ENCODE data around the gene LSM14A.
"Not testable (repeated sequence)": the region's sequence is repeated elsewhere in the genome, so short reads cannot be mapped to it uniquely, and the experiment has no call there.

The LSM14A gene

GRCh38 chr19:34171539-34171876, 796 bp upstream of the LSM14A start:
- peaks cover 58% of the 10 kb centered on the region for H3K4me1 Mint-ChIP-seq
- H3K27ac Mint-ChIP-seq = peak overlapping the region; percentile 78
- DNase-seq = no peak
- H3K4me3 Mint-ChIP-seq = peak overlapping the region; percentile 97
- peaks cover 3% of the 10 kb centered on the region for H3K9me3 Mint-ChIP-seq
- TF ChIP-seq, protein P1, sequence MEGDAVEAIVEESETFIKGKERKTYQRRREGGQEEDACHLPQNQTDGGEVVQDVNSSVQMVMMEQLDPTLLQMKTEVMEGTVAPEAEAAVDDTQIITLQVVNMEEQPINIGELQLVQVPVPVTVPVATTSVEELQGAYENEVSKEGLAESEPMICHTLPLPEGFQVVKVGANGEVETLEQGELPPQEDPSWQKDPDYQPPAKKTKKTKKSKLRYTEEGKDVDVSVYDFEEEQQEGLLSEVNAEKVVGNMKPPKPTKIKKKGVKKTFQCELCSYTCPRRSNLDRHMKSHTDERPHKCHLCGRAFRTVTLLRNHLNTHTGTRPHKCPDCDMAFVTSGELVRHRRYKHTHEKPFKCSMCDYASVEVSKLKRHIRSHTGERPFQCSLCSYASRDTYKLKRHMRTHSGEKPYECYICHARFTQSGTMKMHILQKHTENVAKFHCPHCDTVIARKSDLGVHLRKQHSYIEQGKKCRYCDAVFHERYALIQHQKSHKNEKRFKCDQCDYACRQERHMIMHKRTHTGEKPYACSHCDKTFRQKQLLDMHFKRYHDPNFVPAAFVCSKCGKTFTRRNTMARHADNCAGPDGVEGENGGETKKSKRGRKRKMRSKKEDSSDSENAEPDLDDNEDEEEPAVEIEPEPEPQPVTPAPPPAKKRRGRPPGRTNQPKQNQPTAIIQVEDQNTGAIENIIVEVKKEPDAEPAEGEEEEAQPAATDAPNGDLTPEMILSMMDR (IDR thresholded peaks at IDR 0.05) = no peak
- peaks cover 18% of the 10 kb centered on the region for H3K27me3 Mint-ChIP-seq (ENCODE audit: low read depth, poor library complexity)
- peaks cover 9% of the 10 kb centered on the region for H3K36me3 Mint-ChIP-seq (ENCODE audit: low read depth)

DNA sequence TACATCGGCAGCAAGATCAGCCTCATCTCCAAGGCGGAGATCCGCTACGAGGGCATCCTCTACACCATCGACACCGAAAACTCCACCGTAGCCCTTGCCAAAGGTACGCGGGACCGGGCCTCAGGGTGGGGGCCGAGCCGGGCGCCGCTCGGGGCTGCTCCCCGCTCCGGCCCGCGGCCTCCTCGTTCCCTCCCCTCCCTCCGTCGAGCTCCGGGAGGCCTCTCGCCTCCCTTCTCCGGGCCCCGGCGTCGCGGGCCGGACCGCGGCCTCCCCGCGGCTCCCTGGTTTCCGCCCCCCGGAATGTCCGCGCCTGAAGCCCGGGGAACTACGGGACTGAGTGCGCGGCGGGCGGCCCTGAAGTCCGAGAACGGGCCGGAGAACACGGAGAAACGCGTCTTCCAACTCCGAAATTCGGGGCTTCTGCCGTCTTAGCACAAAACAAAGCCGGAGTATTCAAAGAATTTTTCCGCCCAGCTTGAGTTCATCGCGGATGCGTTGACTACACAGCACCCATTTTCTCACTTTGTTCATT, 423 bp downstream of the LSM14A start:
- DNase-seq = peak; percentile 42
- peak overlapping the region; percentile 97 for H3K4me3 Mint-ChIP-seq
- H3K27ac Mint-ChIP-seq = peak overlapping the region; percentile 100
- peaks cover 9% of the 10 kb centered on the region for H3K36me3 Mint-ChIP-seq (ENCODE audit: low read depth)
- TF ChIP-seq, protein P1 (IDR thresholded peaks at IDR 0.05) = no peak
- H3K4me1 Mint-ChIP-seq = peaks cover 70% of the 10 kb centered on the region
- H3K9me3 Mint-ChIP-seq = peaks cover 3% of the 10 kb centered on the region
- H3K27me3 Mint-ChIP-seq (ENCODE audit: low read depth, poor library complexity) = peaks cover 12% of the 10 kb centered on the region

DNA sequence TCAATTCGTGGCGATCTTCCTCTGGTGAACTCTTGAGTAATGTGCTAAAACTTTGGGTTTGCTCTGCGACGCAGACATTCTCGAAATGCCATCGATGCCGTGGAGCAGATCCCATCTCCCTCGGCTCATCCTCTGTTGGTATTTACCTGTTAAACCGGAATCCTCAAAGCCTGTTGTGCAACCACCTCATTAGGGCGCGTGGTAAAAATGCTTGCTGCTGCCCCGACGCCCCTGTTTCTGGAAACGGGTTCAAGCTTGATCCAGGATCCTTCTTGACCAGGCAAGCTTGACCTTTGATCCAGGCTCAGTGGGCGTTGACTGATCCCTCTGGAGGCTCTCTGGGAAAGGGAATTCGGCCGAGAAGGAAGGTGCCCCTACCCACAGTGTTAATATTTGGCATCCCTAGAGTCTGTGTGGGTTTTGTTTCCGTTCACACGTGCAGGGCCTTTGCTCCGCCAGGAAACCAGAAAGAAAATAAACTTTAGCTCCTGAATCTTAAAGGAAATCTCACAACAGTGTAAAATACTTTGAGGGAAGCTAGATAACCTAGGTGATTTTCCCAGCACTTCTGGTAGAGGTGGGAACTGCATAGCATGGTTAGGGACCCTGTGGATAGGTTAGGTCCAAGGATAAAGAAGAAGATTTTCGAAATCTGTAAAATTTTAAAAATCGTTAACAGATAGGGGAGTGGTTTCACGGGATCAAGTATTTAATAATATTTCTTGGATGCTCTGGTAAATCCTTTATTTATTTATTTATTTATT, 1.1 kb downstream of the LSM14A start:
- peaks cover 10% of the 10 kb centered on the region for H3K36me3 Mint-ChIP-seq (ENCODE audit: low read depth)
- H3K27me3 Mint-ChIP-seq (ENCODE audit: low read depth, poor library complexity) = peaks cover 7% of the 10 kb centered on the region
- peak overlapping the region; percentile 97 for H3K4me3 Mint-ChIP-seq
- peak overlapping the region; percentile 100 for H3K27ac Mint-ChIP-seq
- DNase-seq = peak; percentile 62
- TF ChIP-seq, protein P1 (IDR thresholded peaks at IDR 0.05) = no peak
- H3K4me1 Mint-ChIP-seq = peaks cover 69% of the 10 kb centered on the region
- H3K9me3 Mint-ChIP-seq = peaks cover 3% of the 10 kb centered on the region

GRCh38 chr19:34175173-34175572, 2.9 kb downstream of the LSM14A start:
- H3K36me3 Mint-ChIP-seq (ENCODE audit: low read depth) = peaks cover 21% of the 10 kb centered on the region
- not testable (repeated sequence) for H3K27me3 Mint-ChIP-seq (ENCODE audit: low read depth, poor library complexity); DNase-seq; H3K9me3 Mint-ChIP-seq; H3K27ac Mint-ChIP-seq
- H3K4me3 Mint-ChIP-seq = peak overlapping the region; percentile 97
- H3K4me1 Mint-ChIP-seq = peaks cover 75% of the 10 kb centered on the region

GRCh38 chr19:34176581-34176980, 4.3 kb downstream of the LSM14A start:
- TF ChIP-seq, protein P1 (IDR thresholded peaks at IDR 0.05) = no peak
- H3K9me3 Mint-ChIP-seq = no peaks in the 10 kb centered on the region
- peak overlapping the region; percentile 97 for H3K4me3 Mint-ChIP-seq
- no peak for DNase-seq
- H3K27ac Mint-ChIP-seq = no peak overlapping the region
- no peaks in the 10 kb centered on the region for H3K27me3 Mint-ChIP-seq (ENCODE audit: low read depth, poor library complexity)
- H3K36me3 Mint-ChIP-seq (ENCODE audit: low read depth) = peaks cover 35% of the 10 kb centered on the region
- peaks cover 78% of the 10 kb centered on the region for H3K4me1 Mint-ChIP-seq

DNA sequence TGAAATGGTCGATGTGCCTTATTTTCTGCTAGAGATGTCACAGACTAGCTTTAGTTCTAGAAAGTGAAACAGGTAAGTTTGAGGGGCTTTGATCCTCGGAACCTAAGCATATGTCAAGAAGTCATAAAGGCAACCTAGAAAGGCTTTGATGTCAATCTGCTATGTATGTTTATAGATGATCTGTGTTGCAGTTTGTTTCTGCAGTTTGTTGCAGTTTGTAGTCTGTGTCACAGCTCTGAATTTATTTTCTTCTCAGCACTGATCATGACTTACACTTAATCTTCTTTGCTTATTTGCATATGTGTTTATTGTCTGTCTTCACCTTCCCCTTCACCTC, 5.9 kb downstream of the LSM14A start:
- TF ChIP-seq, protein P1 (IDR thresholded peaks at IDR 0.05) = no peak
- H3K27me3 Mint-ChIP-seq (ENCODE audit: low read depth, poor library complexity) = no peaks in the 10 kb centered on the region
- DNase-seq = no peak
- no peaks in the 10 kb centered on the region for H3K9me3 Mint-ChIP-seq
- H3K36me3 Mint-ChIP-seq (ENCODE audit: low read depth) = peaks cover 51% of the 10 kb centered on the region
- peak overlapping the region; percentile 21 for H3K4me3 Mint-ChIP-seq
- H3K4me1 Mint-ChIP-seq = peaks cover 81% of the 10 kb centered on the region
- peak overlapping the region; percentile 20 for H3K27ac Mint-ChIP-seq

All from nephron progenitor cell (in vitro differentiated cells).